ENCODE data around the gene TLE3. TPM values are rescaled to one million over a fixed set of nuclear protein-coding genes. Genes with fewer than 3 reads are reported as not detected.

The TLE3 gene
- total and polyA plus RNA-seq, 5 experiments from 2014 or later: 9.9 to 135 (median 32.6) TPM

DNA sequence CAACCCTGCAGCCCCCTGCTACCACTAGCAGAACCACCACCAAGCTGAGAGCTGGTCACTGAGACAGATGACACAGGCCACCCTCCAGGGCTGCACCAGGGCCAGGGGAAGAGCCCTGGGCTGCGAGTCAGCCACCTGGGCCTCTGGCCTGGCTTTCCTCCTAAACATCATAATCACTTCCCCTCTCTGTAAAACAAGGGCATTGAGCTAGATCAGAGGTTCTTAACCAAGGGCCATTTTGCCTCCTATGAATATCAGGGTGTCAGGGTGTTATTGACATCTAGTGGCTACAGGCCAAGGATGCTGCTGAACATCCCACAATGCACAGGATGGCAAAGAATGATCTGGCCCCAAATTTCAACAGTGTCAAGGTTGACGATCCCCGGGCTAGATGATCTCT lies 25.2 kb downstream of the TLE3 start:
- Mint-ChIP-seq H3K4me1 (peaks cover 10 to 53% (median 37%) of the 10 kb centered on the region in 4 donors), H3K27me3 (no peaks in the 10 kb centered on the region), H3K4me3 (no peak overlapping the region), H3K36me3 (peaks cover 8 to 89% (median 38%) of the 10 kb centered on the region in 3 donors), H3K27ac (peak overlapping the region in 3 of 10 donors; percentile 5 to 66 (median 46)), H3K9me3 (no peaks in the 10 kb centered on the region)
- ATAC-seq: no peak
- no peak for DNase-seq
- POLR2A ChIA-PET: no interaction called here

DNA sequence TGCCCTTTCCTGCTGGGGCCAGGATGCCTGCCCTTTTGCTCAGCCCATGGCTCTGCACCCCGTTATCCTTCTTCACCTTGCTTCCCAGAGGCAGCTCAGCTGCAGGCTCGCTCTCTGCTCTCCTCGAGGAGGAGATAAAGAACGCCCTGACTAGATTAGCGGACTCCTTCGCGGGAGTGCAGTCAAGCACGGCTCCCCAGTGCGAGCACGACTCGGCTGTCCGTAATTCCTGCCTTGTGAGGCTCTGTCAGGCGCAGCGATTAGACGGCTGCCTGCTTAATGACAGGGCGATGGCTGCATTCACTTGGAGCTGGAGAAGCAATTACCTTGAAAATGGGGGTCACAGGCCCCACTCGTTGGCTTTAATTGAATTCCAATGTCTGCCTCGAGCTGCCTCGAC lies 25.9 kb downstream of the TLE3 start:
- Mint-ChIP-seq H3K27ac (peak overlapping the region in 1 of 10 donors; percentile 5), H3K9me3 (no peaks in the 10 kb centered on the region), H3K4me1 (peaks cover 10 to 50% (median 39%) of the 10 kb centered on the region in 4 donors), H3K36me3 (peaks cover 8 to 91% (median 38%) of the 10 kb centered on the region in 3 donors), H3K4me3 (no peak overlapping the region), H3K27me3 (no peaks in the 10 kb centered on the region)
- ATAC-seq (no peak), DNase-seq (no peak)
- POLR2A ChIA-PET: no interaction called here

DNA sequence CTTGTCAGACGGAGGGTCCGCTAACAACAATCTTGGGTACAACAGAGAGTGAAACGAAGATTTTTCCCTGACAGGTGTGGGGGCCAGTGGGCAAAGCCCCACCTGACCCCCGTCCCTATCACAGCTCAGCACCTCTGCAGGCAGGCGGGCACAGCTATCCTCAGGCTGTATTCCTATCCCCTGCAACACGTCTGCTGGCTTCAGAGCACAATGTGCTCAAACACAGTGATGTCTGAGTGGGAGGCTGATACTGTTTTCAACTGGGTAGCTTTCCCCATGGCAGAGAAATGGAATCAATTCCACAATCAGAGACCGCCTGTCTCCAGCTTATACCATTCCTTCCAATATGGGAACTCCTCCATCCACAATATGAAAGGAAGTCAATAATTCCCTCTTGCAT lies 28.0 kb downstream of the TLE3 start:
- Mint-ChIP-seq H3K4me3 (no peak overlapping the region), H3K27ac (peak overlapping the region in 2 of 10 donors; percentile 18 to 28), H3K36me3 (peaks cover 8 to 85% (median 30%) of the 10 kb centered on the region in 3 donors), H3K9me3 (no peaks in the 10 kb centered on the region), H3K27me3 (no peaks in the 10 kb centered on the region), H3K4me1 (peaks cover 10 to 37% (median 26%) of the 10 kb centered on the region in 4 donors)
- ATAC-seq: no peak
- DNase-seq: no peak
- POLR2A ChIA-PET: no interaction called here

DNA sequence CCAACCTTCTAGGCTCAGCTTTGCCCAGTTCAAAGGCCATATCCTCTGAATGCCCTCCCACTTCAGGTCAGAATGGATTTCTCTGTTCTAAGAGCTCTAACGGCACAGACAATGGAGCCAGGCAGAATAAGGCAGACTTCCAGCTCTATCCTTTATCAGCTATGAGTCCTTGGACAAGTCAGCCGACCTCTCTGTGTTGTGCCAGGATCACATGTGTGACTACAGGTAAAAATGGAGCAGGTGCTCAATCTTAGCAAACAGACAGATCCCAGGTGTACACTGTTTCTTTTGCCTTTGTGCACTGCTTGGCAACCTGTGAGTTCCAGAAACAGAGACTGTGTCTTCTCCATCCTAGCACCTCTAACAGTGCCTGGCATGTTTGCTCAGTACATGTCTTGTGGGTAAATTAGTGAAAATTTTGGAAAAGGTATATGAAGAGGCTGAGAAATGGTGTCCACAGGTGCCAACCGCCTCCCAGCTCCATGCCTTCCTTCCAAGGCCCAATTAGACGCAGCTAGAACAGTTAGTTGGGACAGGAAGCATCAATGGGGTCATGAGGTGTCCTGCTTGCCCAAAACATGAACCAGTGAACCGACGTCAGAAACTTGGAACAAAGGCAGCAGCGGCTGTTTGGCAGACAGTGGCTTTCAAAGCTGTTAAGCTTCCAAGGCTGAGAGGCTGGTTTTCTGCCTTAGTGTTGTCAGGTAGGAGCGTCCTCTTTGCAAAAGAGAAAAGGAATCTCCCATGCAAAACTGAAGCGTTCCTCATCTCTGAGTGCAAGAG lies 28.7 kb downstream of the TLE3 start:
- Mint-ChIP-seq H3K36me3 (peaks cover 8 to 81% (median 28%) of the 10 kb centered on the region in 3 donors), H3K4me3 (no peak overlapping the region), H3K27me3 (no peaks in the 10 kb centered on the region)

DNA sequence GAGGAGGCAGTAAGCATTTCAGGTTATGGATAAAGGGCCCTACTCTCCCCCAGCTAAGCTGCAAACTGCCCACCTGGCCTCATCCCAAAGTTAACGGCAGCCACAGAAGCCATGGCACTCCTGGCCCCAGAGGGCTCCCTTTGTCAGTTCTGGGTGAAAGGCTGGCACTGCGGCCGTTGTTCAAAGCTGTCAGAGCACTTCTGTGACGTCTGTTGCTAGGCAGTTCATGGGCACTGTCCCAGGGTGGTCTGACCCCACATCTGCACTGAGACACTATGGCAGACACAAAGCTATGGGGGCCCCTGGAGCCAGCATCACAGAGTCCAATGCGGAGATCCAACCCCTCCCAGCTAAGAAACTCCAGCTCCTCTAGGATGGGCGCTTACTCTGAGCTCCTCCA lies 30.0 kb downstream of the TLE3 start:
- POLR2A ChIA-PET: interaction anchor here (1.4 to 1.6 kb wide), 2 partner anchors 12 to 30 kb away, joined by 3 to 5 read pairs; partner anchors contain the start of gene TLE3
- Mint-ChIP-seq H3K27ac (peak overlapping the region in 1 of 10 donors; percentile 9), H3K4me3 (no peak overlapping the region), H3K9me3 (no peaks in the 10 kb centered on the region), H3K27me3 (no peaks in the 10 kb centered on the region), H3K4me1 (peaks cover 2 to 21% (median 13%) of the 10 kb centered on the region in 4 donors), H3K36me3 (peaks cover under 1 to 80% (median 19%) of the 10 kb centered on the region in 3 donors)
- DNase-seq (no peak), ATAC-seq (no peak)

More for the DNA sequence above, 28.7 kb downstream of the TLE3 start:
- DNase-seq: no peak
- no peak for ATAC-seq
- Mint-ChIP-seq H3K27ac (peak overlapping the region in 1 of 10 donors; percentile 28), H3K4me1 (peaks cover 10 to 29% (median 23%) of the 10 kb centered on the region in 4 donors), H3K9me3 (no peaks in the 10 kb centered on the region)
- POLR2A ChIA-PET: no interaction called here

DNA sequence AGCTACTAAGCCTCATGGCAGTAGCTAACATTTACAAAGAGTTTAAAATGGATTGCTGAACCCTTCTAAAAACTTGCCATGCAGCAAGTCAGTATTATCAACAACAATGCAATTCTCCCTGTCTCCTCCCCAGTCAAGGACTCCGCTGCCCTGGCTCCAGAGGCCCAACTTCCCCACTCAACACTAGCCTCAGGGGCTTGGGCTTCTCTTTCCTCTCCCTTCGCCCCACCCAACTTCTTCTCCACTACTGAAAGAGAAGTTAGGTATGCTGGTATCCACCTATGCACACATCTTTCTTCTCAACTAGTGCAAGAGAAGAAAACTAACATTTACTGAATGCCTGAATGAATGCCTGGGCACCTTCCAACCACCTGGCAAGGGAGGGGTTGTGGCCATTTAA lies 30.7 kb downstream of the TLE3 start:
- POLR2A ChIA-PET: interaction anchor here (1.4 to 1.6 kb wide), 2 partner anchors 12 to 31 kb away, joined by 3 to 5 read pairs; partner anchors contain the start of gene TLE3
- Mint-ChIP-seq H3K27ac (peak overlapping the region in 1 of 10 donors; percentile 9), H3K9me3 (no peaks in the 10 kb centered on the region), H3K4me1 (peaks cover 0 to 17% (median 13%) of the 10 kb centered on the region in 4 donors), H3K27me3 (no peaks in the 10 kb centered on the region), H3K4me3 (no peak overlapping the region), H3K36me3 (peaks cover 0 to 79% (median 19%) of the 10 kb centered on the region in 3 donors)
- DNase-seq: no peak
- no peak for ATAC-seq

DNA sequence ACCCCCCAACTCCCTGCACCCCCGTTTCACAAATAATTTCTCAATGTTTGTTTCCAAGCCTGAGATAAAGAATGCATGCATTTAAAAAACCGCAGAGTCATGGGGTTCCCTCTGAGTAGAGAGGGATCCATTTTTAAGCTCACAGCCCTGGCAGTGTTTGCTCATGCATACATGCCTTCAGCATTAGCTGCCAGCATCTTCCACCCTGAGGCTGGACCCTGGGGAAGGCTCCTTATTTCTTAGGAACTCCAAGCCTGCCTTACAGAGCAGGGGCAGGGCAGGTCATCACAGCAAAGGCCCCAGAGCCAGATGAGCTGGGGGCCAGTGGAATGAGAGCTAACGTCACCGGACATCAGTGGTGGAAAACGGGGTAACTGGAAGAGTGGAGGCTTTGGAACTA lies 31.3 kb downstream of the TLE3 start:
- no peak for ATAC-seq
- no peak overlapping the region for H3K27ac Mint-ChIP-seq

DNA sequence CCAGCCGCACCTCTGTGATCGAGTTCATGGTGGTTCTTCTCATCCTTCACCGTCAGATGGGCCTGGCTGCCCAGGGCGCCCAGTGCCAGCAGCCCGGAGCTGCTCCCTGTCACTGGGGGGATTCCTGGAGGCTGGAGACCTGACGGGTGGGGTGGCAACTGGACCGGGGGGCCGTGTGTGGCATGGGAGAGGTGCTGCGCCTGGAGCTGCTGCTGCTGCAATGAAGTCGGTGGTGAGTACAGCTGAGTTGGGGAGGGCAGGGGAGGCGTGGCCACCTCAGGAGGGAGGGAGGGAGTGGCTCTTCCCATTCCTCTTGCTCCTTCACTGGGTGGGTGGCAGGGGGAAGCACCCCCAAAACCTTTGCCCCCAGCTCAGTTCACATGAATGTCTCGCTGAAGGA lies 31.7 kb downstream of the TLE3 start:
- H3K27ac Mint-ChIP-seq: peak overlapping the region in 1 of 10 donors; percentile 69
- POLR2A ChIA-PET: no interaction called here
- ATAC-seq (no peak), DNase-seq (no peak)
- peaks cover 0 to 79% (median 14%) of the 10 kb centered on the region in 3 donors for H3K36me3 Mint-ChIP-seq
- H3K27me3 Mint-ChIP-seq: no peaks in the 10 kb centered on the region
- peaks cover 0 to 13% (median 9%) of the 10 kb centered on the region in 4 donors for H3K4me1 Mint-ChIP-seq
- no peak overlapping the region for H3K4me3 Mint-ChIP-seq
- H3K9me3 Mint-ChIP-seq: no peaks in the 10 kb centered on the region

More for the DNA sequence above, 31.3 kb downstream of the TLE3 start:
- Mint-ChIP-seq H3K9me3 (no peaks in the 10 kb centered on the region), H3K27me3 (no peaks in the 10 kb centered on the region), H3K4me3 (peak overlapping the region in 1 of 10 donors; percentile 20), H3K36me3 (peaks cover 0 to 79% (median 18%) of the 10 kb centered on the region in 3 donors), H3K4me1 (peaks cover 0 to 17% (median 13%) of the 10 kb centered on the region in 4 donors)
- POLR2A ChIA-PET: interaction anchor here (1.4 kb wide), 1 partner anchor 31 kb away, joined by 3 read pairs; the partner anchor contains the start of gene TLE3
- no peak for DNase-seq

DNA sequence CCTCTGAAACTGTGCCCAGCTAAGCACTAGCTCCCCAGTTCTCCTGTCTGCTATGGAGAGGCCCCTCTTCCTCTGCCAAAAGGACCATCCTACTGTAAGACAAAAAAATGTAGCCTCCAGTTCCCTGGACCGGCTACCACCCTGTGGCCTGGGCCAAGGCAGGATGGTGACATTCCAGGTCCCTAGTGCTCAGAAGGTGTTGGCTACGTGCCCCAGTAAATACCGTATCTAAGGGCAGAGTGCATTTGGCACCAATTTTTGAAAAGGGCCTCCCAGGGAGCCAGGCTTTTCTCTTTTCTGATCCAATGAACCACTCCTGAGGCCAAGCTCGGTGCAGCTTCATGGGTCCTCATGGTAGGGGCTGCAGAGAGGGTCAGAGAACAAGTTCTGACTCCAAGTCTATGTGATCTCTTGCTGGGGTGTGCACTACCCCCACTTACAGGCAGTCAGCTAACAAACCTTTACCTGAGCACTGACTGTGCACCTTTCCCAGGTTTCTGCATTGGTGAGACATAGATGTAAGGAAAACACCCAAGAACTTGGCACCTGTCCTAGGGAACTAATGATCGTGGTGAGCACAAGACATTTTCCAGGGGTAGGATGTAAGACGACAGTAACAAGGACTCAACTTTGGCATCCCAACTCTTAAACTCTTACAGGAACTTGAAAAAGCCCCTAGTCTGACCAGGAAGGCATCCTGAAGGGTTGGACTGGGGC lies 32.6 kb downstream of the TLE3 start:
- H3K4me3 Mint-ChIP-seq: no peak overlapping the region
- H3K36me3 Mint-ChIP-seq: peaks cover 0 to 79% (median 7%) of the 10 kb centered on the region in 3 donors
- DNase-seq (peak in 1 of 10 donors; percentile 9), ATAC-seq (no peak)
- POLR2A ChIA-PET: no interaction called here
- H3K9me3 Mint-ChIP-seq: no peaks in the 10 kb centered on the region
- peaks cover 0 to 11% (median 6%) of the 10 kb centered on the region in 4 donors for H3K4me1 Mint-ChIP-seq
- H3K27ac Mint-ChIP-seq: no peak overlapping the region
- H3K27me3 Mint-ChIP-seq: no peaks in the 10 kb centered on the region

DNA sequence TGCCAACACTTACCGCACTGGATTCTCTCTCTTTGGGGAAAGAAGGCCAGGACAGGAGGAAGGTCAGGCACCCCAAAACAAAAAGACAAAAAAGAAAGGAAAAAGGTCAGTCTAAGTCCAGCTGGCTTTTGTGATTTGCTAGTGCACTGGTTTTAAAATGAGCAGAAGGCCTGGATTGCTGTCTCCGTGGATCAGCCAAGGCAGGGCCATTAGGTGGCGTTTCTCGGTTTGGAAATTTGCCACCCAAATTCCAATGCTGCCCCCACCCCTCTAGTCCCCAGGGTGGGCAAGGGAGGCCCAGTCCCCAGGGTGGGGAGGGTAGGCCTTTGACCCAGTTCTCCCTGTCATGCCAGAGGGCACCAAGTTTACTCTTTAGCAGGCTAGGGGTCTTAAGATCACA lies 33.3 kb downstream of the TLE3 start:
- H3K27me3 Mint-ChIP-seq: no peaks in the 10 kb centered on the region
- DNase-seq (no peak), ATAC-seq (no peak)
- peak overlapping the region in 1 of 10 donors; percentile 6 for H3K27ac Mint-ChIP-seq
- H3K9me3 Mint-ChIP-seq: no peaks in the 10 kb centered on the region
- H3K4me3 Mint-ChIP-seq: no peak overlapping the region
- POLR2A ChIA-PET: interaction anchor here (1.0 kb wide), 1 partner anchor 32 kb away, joined by 3 read pairs; no protein-coding TSS in a partner anchor
- H3K4me1 Mint-ChIP-seq: peaks cover 0 to 11% (median 6%) of the 10 kb centered on the region in 4 donors
- H3K36me3 Mint-ChIP-seq: peaks cover 0 to 79% (median 3%) of the 10 kb centered on the region in 3 donors

DNA sequence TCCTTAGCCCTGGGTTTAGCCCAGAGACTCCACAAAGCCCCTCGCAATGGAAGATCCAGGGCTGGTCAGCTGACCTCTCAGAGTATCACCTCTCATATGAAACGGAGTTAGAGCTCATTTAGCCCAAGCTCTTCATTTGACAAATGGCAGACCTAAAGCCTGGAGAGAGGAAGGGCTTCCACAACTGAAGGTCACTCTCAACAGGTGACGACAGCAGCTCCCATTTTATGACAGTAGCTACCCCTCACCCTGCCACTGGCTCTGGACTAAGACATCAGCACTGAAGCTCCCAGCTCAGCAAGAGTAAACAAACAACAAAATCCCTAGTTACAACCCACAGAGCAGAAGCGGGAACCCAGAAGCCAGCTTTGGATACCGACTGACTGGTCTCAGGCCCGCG lies 33.7 kb downstream of the TLE3 start:
- H3K27me3 Mint-ChIP-seq: no peaks in the 10 kb centered on the region

DNA sequence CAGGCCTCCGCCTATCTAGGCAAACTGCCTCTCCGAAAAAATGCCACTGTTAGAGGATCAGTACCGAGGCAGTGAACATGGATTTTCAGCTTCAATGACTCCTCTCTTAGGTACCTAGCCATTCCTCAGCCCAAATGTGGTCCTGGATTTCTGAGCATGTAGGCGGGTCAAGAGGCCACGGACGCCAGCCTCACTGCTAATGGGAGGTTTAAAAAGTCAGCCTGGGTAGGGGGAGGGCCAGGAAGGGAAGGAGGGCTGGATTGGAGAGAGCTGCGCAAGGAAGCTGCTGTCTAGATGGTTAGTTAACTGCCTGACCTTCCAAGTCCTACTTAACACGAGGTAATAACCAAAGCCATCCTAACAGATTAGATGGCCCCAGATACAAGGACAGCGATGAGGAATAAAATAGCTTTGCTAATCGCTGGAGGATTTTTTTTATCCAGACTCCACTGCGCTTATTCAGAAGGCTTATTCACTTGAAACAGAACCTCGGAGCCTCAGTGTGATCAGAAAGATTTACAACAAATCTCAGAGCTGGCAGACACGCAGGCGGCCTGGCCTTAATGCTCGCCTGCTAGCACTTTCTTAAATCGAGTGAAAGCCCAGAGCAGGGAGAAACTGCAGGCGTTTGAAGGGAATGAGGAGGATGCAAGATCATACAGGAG lies 34.3 kb downstream of the TLE3 start:
- peak overlapping the region in 1 of 10 donors; percentile 19 for H3K27ac Mint-ChIP-seq
- H3K9me3 Mint-ChIP-seq: no peaks in the 10 kb centered on the region
- H3K4me1 Mint-ChIP-seq: peaks cover 0 to 7% (median 2%) of the 10 kb centered on the region in 4 donors
- H3K36me3 Mint-ChIP-seq: peaks cover 0 to 79% (median under 1%) of the 10 kb centered on the region in 3 donors
- no peak for ATAC-seq
- POLR2A ChIA-PET: interaction anchor here (0.5 to 1.0 kb wide), 2 partner anchors 33 to 183 kb away, joined by 3 to 4 read pairs; no protein-coding TSS in a partner anchor
- H3K27me3 Mint-ChIP-seq: no peaks in the 10 kb centered on the region
- no peak overlapping the region for H3K4me3 Mint-ChIP-seq
- no peak for DNase-seq

More for the DNA sequence above, 33.7 kb downstream of the TLE3 start:
- no peak for DNase-seq
- ATAC-seq: no peak
- POLR2A ChIA-PET: interaction anchor here (1.0 kb wide), 1 partner anchor 33 kb away, joined by 3 read pairs; no protein-coding TSS in a partner anchor
- peaks cover 0 to 11% (median 5%) of the 10 kb centered on the region in 4 donors for H3K4me1 Mint-ChIP-seq
- H3K27ac Mint-ChIP-seq: peak overlapping the region in 1 of 10 donors; percentile 9
- H3K36me3 Mint-ChIP-seq: peaks cover 0 to 79% (median 3%) of the 10 kb centered on the region in 3 donors
- no peaks in the 10 kb centered on the region for H3K9me3 Mint-ChIP-seq
- no peak overlapping the region for H3K4me3 Mint-ChIP-seq

Measured in naive thymus-derived CD8-positive, alpha-beta T cell (primary cell).